SK-N-SH (cell line): ENCODE results near the gene ACOXL.

Source experiments
- CHD2 ChIP-seq: fragments of 150-350 bp; IDR thresholded peaks from 2 replicates; pipeline ENCODE4 v1.6.1; 2018; ENCODE audit warnings: low read length; ENCODE audit not compliant: partially characterized antibody
- CTCF ChIP-seq: fragments of 200-600 bp; sonication (generic); IDR thresholded peaks from 2 replicates; pipeline ENCODE4 v1.6.1; 2017; ENCODE audit warnings: antibody characterized with exemption, mild to moderate bottlenecking, moderate library complexity
- GATA2 ChIP-seq: sonication (generic); formaldehyde crosslinking; IDR thresholded peaks from 2 replicates; pipeline ENCODE4 v1.5.0; 2020; ENCODE audit warnings: mild to moderate bottlenecking, missing genetic modification reagents
- MXI1 ChIP-seq: IDR thresholded peaks from 2 replicates; pipeline ENCODE4 v1.6.1; 2012; ENCODE audit warnings: mild to moderate bottlenecking, low read depth, low read length, improper control_type of control experiment
- POLR2AphosphoS5 ChIP-seq: IDR thresholded peaks from 2 replicates; pipeline ENCODE4 v1.6.1; 2012; ENCODE audit warnings: low read depth, low read length
- RAD21 ChIP-seq: IDR thresholded peaks from 2 replicates; pipeline ENCODE4 v1.6.1; 2012; ENCODE audit warnings: mild to moderate bottlenecking, low read length
- SIN3A ChIP-seq: IDR thresholded peaks from 2 replicates; pipeline ENCODE4 v1.6.1; 2012; ENCODE audit warnings: low read depth, mild to moderate bottlenecking, low read length, moderate library complexity, borderline replicate concordance
- SMC3 ChIP-seq: IDR thresholded peaks from 2 replicates; pipeline ENCODE4 v1.6.1; 2012; ENCODE audit warnings: low read depth, low read length, improper control_type of control experiment
- TAF1 ChIP-seq: IDR thresholded peaks from 2 replicates; pipeline ENCODE4 v1.6.1; 2012; ENCODE audit warnings: low read depth, mild to moderate bottlenecking, low read length, moderate library complexity, borderline replicate concordance
- TCF12 ChIP-seq: IDR thresholded peaks from 2 replicates; pipeline ENCODE4 v1.4.0; 2012
- TF ChIP-seq, protein P1 (sequence below): IDR thresholded peaks from 2 replicates; pipeline ENCODE4 v1.4.0; 2012; ENCODE audit warnings: low read depth
- TF ChIP-seq, protein P2 (sequence below): IDR thresholded peaks from 2 replicates; pipeline ENCODE4 v1.6.1; 2012; ENCODE audit warnings: mild to moderate bottlenecking, low read depth, low read length, moderate library complexity
- TF ChIP-seq, protein P3 (sequence below): IDR thresholded peaks from 2 replicates; pipeline ENCODE4 v1.4.0; 2012; ENCODE audit warnings: low read depth, borderline replicate concordance

GRCh38 chr2:110777531-110778311, 45.3 kb downstream of the ACOXL start:
- TF ChIP-seq, protein P1, sequence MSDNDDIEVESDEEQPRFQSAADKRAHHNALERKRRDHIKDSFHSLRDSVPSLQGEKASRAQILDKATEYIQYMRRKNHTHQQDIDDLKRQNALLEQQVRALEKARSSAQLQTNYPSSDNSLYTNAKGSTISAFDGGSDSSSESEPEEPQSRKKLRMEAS, result no peak
- TF ChIP-seq GATA2 (no peak), CTCF (no peak), MXI1 (no peak), TCF12 (no peak), CHD2 (no peak), POLR2AphosphoS5 (no peak), RAD21 (no peak), SIN3A (no peak), SMC3 (no peak), TAF1 (no peak)
- TF ChIP-seq, protein P2, sequence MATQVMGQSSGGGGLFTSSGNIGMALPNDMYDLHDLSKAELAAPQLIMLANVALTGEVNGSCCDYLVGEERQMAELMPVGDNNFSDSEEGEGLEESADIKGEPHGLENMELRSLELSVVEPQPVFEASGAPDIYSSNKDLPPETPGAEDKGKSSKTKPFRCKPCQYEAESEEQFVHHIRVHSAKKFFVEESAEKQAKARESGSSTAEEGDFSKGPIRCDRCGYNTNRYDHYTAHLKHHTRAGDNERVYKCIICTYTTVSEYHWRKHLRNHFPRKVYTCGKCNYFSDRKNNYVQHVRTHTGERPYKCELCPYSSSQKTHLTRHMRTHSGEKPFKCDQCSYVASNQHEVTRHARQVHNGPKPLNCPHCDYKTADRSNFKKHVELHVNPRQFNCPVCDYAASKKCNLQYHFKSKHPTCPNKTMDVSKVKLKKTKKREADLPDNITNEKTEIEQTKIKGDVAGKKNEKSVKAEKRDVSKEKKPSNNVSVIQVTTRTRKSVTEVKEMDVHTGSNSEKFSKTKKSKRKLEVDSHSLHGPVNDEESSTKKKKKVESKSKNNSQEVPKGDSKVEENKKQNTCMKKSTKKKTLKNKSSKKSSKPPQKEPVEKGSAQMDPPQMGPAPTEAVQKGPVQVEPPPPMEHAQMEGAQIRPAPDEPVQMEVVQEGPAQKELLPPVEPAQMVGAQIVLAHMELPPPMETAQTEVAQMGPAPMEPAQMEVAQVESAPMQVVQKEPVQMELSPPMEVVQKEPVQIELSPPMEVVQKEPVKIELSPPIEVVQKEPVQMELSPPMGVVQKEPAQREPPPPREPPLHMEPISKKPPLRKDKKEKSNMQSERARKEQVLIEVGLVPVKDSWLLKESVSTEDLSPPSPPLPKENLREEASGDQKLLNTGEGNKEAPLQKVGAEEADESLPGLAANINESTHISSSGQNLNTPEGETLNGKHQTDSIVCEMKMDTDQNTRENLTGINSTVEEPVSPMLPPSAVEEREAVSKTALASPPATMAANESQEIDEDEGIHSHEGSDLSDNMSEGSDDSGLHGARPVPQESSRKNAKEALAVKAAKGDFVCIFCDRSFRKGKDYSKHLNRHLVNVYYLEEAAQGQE, result no peak
- TF ChIP-seq, protein P3, sequence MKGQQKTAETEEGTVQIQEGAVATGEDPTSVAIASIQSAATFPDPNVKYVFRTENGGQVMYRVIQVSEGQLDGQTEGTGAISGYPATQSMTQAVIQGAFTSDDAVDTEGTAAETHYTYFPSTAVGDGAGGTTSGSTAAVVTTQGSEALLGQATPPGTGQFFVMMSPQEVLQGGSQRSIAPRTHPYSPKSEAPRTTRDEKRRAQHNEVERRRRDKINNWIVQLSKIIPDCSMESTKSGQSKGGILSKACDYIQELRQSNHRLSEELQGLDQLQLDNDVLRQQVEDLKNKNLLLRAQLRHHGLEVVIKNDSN, result no peak
